ENCODE data around the gene LRRC28. TPM values are rescaled to one million over a fixed set of nuclear protein-coding genes. Genes with fewer than 3 reads are reported as not detected.

The LRRC28 gene
- polyA plus RNA-seq, 3 donors, result 34.0 to 39.2 (median 37.9) TPM

DNA sequence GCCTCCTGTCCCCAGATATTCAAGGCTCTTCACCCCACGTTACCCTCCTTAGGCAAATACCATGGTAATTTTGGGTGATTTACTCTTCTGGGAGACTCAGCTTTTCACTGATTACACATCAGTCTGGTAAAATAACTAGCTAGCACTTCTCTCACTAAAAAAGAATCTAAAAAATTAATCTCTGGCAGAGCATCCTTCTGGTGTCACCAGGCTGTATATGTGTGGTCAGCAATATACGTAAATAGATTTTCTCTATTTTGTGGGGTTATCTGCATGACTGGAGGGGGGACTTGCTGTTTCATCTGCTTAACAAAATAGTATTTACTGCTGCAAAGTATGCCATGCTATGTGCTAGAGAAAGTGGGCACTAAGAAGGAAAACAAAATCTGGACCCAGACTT is 45.1 kb downstream of the LRRC28 start:
- no peak for DNase-seq (ENCODE audit: low read depth in 3 of 3, low spot score in 2 of 3)

DNA sequence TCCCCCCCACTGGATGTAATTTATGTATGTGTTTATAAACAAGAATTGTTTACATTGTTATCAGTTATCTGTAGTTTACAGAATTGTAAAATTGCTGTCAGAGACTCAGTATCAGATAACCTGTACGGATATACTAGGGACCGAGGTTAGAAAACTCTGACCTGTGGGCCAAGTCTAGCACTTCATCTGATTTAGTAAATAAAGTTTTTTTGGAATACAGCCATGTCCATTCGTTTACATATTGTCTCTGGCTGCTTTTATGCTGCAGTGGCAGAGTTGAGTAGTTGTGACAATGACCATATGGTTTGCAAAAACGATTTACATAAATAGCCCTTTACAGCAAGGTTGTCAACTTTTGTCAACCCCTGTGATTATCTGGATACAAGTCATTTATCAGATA is 52.6 kb downstream of the LRRC28 start:
- DNase-seq (ENCODE audit: low read depth in 3 of 3, low spot score in 2 of 3), result peak in 2 of 3 donors; percentile 33 to 42

DNA sequence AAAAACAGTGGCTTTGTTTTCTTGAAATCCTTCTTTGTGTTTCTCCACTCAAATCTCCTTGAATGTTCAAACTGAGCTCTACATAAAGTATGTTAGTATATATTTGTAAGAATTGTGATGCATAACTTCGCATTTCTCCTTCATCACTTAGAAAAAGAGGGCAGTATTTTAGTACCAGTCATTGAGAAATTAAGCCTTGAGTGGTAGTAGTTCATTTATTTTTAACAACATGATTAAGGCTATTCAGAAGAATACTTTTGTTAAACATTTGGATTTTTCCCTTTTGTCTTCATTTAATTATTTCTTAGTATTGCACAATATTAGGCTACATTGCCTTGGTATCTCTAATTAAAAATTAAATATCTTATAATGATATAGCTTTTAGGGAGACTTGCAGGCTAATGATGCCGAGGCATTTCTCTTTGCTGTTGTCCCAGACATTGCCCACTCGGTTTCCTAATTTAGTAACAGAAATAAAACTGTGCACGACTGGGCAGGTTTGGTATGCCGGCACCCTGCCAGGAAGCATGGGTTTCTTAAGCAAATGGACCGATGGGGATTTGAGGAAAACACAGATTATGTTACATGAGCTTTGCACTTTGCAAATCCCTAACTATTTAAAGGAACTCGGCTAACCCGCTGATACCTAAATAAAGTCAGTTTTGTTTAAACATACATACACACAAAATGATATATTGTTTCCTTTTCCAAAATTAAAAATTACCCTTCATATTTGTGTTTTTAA is 54.7 kb downstream of the LRRC28 start:
- DNase-seq (ENCODE audit: low read depth in 3 of 3, low spot score in 2 of 3), result peak in 2 of 3 donors; percentile 36 to 39

DNA sequence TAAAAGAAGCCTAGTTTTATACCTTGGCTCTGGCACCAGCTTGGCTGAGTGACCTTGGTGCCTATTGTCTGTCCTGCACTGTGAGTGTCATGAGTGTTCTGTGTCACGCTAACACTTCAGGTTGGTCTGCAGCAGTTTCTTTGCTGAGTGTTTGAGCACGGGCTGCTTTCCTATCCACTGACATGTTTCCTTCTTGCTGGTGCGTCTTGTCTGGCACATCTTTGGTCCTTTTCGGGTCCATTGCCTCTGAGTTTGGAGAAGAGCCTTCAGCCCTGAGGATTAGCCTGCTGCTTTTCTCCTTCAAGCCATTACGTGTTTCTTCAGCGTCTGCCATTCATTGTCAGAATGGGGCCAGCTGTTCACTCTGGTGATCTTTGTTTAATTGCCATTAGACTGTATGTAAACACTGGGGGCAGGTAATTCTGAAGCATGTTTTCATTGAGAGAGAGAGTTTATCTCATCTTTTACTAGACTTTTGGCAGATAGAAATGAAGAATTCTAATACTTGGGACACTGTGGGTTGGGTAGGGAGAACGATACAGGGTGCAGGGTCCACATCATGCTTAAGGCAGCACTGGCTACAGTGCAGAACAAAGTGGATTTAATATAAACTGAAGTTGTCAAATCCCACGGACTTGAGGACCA is 55.5 kb downstream of the LRRC28 start:
- no peak for DNase-seq (ENCODE audit: low read depth in 3 of 3, low spot score in 2 of 3)

DNA sequence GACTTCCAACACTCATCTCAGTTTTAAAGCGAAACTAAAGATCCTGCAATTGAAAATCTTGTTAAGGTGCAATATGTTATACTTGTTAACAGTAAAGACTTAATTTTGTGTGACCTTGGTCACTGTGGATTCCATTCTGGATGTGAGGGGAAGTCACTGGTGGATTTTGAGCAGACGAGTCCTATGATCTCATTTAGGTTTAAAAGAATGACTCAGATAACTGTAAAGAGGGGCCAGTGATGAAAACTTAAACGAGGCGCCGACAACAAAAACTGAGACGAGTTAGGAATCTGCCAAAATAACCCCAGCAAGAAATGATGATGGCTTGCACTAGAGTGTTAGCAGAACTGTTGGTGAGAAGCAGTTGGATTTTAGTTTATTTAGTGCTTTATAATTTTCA is 56.5 kb downstream of the LRRC28 start:
- DNase-seq (ENCODE audit: low read depth in 3 of 3, low spot score in 2 of 3), result no peak

DNA sequence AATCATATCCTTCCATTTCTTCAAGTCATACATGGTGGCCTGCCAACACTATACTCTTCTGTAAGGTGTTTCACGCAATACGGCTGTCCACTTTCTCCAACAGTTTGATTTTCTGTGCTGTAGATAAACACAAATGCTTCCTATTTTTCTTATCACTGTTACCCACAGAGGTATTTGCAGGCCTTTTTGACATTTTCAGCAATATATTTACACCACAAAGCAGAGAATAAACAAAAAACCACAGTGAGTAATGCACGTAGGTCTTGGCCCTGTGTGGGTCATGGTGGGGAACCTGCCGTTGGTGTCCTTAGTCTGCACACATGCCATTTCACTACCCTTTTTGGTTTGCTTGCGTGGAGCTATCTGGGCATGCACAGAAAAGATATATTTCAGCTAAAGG is 59.5 kb downstream of the LRRC28 start:
- DNase-seq (ENCODE audit: low read depth in 3 of 3, low spot score in 2 of 3), result no peak

DNA sequence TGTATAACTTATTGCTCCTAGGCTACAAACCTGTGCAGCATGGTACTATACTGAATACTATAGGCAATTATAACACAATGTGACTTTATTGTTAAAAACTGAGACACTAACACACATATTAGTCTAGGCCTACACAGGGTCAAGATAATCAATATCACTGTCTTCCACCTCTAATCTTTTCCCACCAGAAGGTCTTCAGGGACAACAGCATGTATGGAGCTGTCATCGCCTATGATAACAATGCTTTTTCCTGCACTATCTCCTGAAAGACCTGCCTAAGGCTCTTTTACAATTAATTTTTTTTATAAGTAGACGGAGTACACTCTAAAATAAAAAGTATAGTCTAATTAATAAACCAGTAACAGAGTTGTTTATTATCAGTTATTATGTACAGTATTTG is 60.9 kb downstream of the LRRC28 start:
- DNase-seq (ENCODE audit: low read depth in 3 of 3, low spot score in 2 of 3), result no peak

DNA sequence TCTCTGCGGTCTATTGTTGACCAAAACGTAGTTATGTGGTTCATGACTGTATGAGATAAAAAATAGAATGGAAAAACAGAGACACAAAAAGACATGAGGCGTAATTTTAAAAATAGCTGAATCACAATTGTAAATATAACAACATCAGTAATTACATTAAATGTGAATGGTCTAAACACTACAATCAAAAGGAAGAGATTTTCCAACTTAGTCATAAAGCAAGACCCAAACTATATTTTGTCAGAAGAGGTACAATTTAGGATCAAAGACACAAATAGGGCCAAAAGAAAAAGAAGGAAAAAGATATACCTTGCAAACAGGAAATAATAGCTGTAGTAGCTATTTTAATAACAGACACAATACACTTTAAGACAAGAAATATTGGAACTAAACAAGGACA is 61.5 kb downstream of the LRRC28 start:
- DNase-seq (ENCODE audit: low read depth in 3 of 3, low spot score in 2 of 3), result no peak

DNA sequence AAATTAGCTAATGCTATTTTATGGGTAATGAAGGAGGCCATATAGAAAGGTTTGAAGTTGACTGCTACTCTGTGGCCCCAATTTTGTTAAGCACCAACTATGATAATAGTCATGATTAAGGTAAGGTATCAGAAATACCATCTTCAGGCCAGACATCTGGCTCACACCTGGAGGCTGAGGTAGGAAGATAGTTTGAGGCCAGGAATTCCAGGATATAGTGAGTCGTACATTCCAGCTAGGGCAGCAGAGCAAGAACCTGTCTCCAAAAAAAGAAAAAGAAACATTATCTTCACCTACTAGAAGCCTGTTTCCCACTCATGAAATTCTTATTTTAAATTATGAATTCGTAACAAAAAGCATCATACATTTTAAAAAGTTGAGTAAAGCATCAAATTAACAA is 64.4 kb downstream of the LRRC28 start:
- no peak for DNase-seq (ENCODE audit: low read depth in 3 of 3, low spot score in 2 of 3)

DNA sequence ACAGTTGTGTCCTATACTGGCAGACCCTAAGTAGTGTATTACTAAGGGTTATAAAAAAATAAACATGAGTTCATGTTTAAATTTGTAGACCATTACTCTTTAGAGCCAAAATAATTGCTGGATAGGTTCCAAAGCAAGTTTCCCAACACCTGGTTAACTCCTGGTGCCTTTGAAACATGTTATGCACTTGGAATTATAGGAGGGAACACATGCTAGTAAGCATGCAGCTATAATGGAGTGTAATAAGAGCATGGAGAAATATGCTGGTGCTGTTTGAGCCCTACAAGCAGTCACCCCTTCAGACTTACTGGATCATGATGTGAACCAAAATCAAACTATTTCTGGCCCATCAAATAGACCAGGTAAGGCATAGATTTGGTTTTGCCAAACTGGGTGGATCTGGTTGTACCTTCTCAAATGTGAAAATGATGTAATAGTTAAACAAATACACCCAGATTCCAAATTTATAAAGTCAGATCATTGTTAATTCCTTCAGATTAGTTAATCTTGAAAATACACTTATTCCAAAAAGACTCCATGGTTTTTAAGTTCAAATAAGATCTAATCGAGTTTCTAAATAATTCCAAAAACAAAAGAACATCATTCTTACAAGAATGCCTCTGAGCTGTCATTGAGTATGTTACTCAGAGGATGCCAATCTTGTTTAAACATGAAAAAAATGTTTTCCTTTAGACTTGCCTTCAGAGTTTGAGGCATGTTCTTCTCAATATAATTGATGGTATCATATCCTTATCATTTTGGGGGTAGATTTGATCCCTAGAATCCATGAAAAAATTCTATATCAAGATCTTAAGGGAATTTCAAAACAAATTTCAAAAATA is 69.3 kb downstream of the LRRC28 start:
- no peak for DNase-seq (ENCODE audit: low read depth in 3 of 3, low spot score in 2 of 3)

DNA sequence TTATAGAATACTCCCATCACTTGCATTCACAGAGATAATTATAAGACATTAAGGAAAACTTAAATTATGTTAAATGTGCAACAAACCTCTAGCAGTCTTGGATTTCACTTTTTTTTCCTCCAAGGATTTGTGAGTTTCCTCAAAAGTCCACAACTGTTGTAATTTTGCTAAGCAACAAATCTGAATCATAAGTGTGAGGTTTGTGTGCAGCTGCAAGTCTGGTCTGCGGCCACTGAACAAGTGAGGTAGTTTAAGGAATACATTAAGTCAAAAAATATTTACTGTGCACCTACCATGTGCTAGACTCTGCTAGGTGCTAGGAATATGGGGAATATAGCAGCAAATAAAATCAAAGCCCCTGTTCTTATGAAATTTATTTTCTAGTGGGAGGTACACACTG is 70.2 kb downstream of the LRRC28 start:
- DNase-seq (ENCODE audit: low read depth in 3 of 3, low spot score in 2 of 3), result no peak

DNA sequence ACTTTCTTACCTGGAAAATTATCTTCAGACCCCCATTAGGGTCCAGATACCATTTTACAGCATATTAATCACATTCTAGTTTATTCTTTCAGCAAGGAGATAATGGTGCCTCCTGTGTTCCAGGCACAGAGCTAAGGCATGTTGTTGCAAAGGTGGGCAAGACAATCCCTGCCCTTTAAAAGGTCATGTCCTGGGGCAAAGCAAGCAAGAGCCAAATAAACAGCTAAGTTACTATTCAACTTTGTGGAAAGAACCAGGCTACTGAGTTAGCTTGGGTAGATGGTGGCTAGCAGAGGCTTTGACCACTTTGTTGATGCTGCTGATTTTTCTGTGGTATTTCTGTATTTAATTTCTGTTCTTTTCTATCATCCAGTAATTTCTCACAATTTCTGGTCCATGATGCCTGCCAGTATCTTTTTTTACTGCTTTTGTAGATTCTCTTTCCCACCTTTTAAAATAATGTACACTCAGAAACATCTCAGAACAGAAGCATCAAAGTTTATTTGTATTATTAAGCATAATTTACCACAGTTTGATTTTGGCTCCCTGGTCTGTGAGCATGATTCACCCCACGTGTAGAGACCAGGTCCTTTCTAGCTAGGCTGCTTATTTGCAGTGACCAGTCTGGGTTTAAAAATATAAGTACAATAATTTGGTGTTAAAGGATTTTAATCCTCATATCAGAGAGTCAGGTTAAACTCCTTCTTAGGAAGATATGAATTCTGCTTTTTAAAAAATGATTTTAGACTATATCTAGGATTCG is 71.5 kb downstream of the LRRC28 start:
- DNase-seq (ENCODE audit: low read depth in 3 of 3, low spot score in 2 of 3), result no peak

DNA sequence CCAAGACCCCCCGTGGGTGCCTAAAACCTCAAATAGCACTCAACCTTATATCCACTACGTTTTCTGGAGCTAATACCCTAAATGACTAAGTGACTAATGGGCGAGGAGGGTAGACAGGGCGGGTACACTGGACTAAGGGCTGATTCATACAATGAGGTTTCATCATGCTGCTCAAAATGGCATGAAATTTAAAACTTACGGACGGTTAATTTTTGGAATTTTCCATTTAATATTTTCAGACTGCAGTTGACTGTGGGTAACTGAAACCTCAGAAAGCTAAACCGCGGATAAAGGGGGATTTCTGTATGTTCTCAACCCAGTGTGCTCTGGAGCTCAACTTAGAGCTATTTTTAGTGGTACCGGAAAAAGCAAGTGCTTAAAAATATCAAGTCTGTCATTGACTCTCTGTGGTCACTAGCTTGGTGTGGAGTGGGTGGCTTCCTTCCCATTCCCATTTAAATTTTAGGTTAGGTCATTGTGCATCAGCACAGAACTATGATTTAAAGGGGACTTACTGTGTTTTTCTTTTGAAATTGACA is 72.9 kb downstream of the LRRC28 start:
- DNase-seq (ENCODE audit: low read depth in 3 of 3, low spot score in 2 of 3), result no peak

DNA sequence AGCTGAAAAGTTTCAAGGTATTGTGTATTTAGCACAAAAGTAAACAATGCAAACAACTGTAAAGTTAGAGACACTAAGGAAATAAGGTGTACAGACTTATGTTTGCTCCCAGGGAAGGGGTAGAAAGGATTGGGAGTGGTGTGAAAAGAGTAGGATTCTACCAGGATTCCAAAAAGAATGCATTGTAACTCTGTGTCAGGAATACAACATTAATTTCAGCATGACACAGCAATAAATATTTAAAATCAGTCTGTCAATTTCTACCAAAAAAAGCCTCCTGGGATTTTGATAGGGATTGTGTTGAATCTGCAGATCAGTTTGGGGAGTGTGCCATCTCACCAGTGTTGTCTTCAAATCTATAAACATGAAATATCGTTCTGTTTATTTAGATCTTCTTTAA is 73.4 kb downstream of the LRRC28 start:
- DNase-seq (ENCODE audit: low read depth in 3 of 3, low spot score in 2 of 3), result no peak

DNA sequence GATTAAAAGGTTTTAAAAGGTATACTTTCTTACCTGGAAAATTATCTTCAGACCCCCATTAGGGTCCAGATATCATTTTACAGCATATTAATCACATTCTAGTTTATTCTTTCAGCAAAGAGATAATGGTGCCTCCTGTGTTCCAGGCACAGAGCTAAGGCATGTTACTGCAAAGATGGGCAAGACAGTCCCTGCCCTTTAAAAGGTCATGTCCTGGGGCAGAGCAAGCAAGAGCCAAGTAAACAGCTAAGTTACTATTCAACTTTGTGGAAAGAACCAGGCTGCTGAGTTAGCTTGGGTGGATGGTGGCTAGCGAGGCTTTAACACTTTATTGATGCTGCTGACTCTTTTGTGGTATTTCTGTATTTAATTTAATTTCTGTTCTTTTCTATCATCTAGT is 75.0 kb downstream of the LRRC28 start:
- no peak for DNase-seq (ENCODE audit: low read depth in 3 of 3, low spot score in 2 of 3)

DNA sequence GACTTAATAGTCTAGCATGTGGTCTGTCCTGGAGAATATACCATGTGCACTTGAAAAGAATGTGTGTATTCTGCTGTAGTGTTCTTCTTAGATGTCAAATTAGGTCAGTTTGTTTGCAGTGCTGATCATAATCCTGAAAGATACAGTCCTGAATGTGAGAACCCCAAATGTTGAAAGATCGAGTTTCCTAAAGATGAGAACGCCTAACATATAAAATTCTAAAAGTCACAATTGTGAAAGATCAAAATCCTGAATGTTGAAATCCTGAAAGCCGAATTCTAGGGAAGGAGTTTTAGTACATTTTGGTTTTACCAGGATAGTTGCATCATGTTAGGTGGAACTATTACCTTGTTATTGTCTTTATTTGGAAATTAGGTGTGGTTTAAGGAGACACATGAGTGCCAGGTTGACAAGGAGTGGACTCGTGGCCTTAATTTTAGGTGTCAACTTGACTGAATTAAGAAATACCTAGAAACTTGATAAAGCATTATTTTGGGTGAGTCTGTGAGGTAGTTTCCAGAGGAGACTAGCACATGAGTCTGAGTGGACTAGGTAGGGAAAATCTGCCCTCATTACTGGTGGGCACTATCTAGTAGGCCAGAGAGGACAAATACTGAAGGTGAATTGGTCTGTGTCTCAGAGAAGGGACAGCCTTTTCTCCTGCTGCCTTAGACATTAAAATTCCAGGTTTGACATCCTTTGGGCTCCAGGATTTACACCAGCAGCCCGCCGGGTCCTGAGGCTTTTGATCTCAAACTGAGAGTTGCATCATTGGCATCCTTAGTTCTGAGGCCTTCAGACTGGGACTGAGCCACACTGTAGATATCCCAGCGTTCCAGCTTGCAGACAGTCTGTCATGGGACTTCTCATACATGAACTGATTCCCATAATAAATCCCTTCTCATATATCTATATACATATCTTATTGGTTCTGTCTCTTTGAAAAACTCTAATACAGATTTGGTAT is 77.1 kb downstream of the LRRC28 start:
- no peak for DNase-seq (ENCODE audit: low read depth in 3 of 3, low spot score in 2 of 3)

DNA sequence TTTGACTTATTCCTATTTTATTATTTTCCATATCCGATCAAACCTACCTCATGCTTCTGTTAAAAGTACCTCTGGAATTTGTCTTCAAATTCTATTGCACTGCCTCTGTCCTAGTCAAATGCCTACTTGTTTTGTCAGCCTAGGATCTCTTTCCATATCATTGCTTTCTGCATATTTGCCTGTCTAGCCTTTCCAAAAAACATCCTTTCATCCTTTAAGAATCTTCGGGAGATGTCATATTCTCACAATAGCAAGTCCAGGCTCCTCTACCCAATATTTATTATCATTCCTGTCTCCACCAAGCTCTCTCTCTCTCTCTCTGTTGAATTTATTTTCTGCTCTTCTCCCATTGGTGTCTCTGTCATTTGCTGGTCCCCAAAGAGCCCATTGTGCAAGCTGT is 80.1 kb downstream of the LRRC28 start:
- DNase-seq (ENCODE audit: low read depth in 3 of 3, low spot score in 2 of 3), result no peak

DNA sequence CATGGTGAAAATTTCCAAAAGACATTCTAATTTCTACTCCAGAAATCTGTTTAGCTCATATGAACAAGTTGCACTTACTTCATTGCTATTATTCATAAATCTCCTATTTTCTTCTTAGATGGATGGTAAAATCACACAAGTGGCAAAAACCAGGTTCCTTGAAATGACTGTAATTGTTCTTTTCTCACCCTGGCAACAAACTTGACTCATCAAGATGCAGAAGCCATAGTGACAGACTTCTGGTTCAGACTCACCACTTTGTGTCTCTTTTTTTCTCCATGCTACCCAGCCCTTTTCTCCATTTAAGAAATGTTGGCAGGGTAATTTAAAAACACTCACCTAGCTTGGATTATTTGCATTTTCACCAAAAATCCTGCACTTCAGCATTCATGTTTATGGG is 82.1 kb downstream of the LRRC28 start:
- DNase-seq (ENCODE audit: low read depth in 3 of 3, low spot score in 2 of 3), result no peak

DNA sequence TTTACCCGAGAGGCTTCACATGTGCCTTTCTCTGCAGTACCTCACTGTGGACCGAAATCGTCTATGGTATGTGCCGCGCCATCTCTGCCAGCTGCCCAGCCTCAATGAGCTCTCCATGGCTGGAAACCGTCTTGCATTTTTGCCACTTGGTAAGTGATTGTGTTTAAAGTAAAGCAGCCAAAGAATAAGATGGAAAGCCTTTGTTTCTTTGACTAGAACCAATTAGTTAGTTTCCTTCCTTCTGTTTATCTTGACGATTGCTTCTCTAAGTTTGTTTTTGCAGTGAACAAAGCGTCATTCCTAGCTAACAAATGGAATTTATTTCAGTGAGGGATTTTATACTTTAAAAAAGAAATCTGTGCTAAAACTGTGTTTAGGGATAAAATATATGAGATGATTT is 82.7 kb downstream of the LRRC28 start:
- no peak for DNase-seq (ENCODE audit: low read depth in 3 of 3, low spot score in 2 of 3)

DNA sequence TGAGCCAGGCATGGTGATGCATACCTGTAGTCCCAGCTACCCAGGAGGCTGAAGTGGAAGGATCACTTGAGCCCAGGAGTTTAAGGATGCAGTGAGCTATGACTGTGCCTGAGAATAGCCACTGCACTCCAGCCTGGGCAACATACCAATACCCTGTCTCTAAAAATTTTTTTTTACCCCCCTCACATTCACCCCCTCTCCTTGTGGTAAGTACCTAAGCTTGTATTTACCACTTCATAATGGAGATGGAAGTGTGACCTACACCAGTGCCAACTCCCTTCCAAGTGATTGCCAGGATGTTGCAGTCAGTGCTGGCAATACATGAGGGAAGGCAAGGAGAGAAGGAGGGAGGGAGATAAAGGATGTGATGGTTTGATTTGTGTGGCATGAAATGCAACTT is 84.2 kb downstream of the LRRC28 start:
- DNase-seq (ENCODE audit: low read depth in 3 of 3, low spot score in 2 of 3), result no peak
